Fibroblast of the aortic adventitia (primary cell): ENCODE results near the gene TRIM28. TPM values are rescaled to one million over a fixed set of nuclear protein-coding genes. Genes with fewer than 3 reads are reported as not detected.
"Not testable (repeated sequence)": the region's sequence is repeated elsewhere in the genome, so short reads cannot be mapped to it uniquely, and the experiment has no call there.

Experiments used
- DNase-seq: peaks from one replicate; pipeline ENCODE4 v3.0.0-alpha.2; 2010; ENCODE audit warnings: low read depth
- H3K4me3 ChIP-seq: 2 replicates; pipeline ENCODE4 v1.5.1; 2011; ENCODE audit warnings: low read depth, mild to moderate bottlenecking, control low read depth, low read length, moderate library complexity
- CTCF ChIP-seq: IDR thresholded peaks from 2 replicates; pipeline ENCODE4 v1.5.1; 2011; ENCODE audit warnings: mild to moderate bottlenecking, low read length, control low read depth, inconsistent platforms; ENCODE audit not compliant: insufficient read depth
- total RNA-seq: library from RNA; depleted of rRNA; stranded (reverse); fragments of >200 nt; gene quantifications from 2 replicates; pipeline ENCODE4 v1.2.3, GENCODE V29; 2012; ENCODE audit warnings: low replicate concordance

Gene TRIM28
- total RNA-seq, 1 donor, result 233 TPM

GRCh38 chr19:58536852-58537798, 6.7 kb upstream of the TRIM28 start:
- DNase-seq, result no peak
- H3K4me3 ChIP-seq, result no peak overlapping the region
- no peak for TF ChIP-seq CTCF

GRCh38 chr19:58538257-58539168, 5.4 kb upstream of the TRIM28 start:
- TF ChIP-seq CTCF, result no peak
- H3K4me3 ChIP-seq, result peak overlapping the region; percentile 22
- no peak for DNase-seq

- DNase-seq, H3K4me3 ChIP-seq: not testable (repeated sequence)
These were observed 4.7 kb upstream of the TRIM28 start for GRCh38 chr19:58539169-58539559.

GRCh38 chr19:58542641-58543372, 1.1 kb upstream of the TRIM28 start:
- DNase-seq, H3K4me3 ChIP-seq: not testable (repeated sequence)

- peak; percentile 51 for DNase-seq
- no peak for TF ChIP-seq CTCF
- peak overlapping the region; percentile 92 for H3K4me3 ChIP-seq
These were observed 874 bp downstream of the TRIM28 start for GRCh38 chr19:58544591-58545285.

GRCh38 chr19:58545286-58546018, 1.6 kb downstream of the TRIM28 start:
- DNase-seq, result no peak
- peak overlapping the region; percentile 92 for H3K4me3 ChIP-seq
- TF ChIP-seq CTCF, result no peak
